Measurements from ENCODE around the gene CATSPER4. TPM values are rescaled to one million over a fixed set of nuclear protein-coding genes. Genes with fewer than 3 reads are reported as not detected.

The CATSPER4 gene
- total RNA-seq: not detected in 2 replicates
- long read RNA-seq: 0 reads

DNA sequence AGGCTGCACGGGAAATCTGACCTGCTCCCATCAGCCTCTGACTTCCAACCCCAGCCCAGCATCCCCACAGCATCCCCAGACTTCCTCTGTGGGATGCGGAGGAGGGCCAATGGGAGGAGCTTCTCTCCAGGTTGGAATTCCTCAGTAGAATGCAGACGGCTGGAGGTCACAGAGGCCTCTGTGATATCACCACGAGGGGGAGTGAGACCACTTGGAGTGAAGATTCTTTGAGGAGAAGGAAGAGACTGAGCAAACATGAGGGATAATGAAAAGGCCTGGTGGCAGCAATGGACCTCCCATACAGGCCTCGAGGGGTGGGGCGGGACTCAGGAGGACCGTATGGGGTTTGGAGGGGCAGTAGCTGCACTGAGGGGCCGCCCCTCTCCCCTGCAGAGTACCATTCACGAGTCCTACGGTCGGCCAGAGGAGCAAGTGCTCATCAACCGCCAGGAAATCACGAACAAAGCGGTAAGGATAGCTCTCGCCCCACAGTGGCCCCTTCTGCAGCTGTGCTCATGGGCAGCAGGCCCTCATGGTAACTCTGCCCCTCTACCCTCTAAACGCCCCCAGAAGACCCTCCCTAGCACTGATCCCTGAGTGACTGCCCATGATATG lies at the start of gene CATSPER4:
Gene CATSPER4, plus strand, starts transcription at position 230 of the 615 bp plus-strand sequence. Its CDS starts 26 bp downstream, at position 256.
- Mint-ChIP-seq H3K27me3 (ENCODE audit: low read depth) (no peaks in the 10 kb centered on the region), H3K36me3 (ENCODE audit: low read depth) (no peaks in the 10 kb centered on the region), H3K9me3 (no peaks in the 10 kb centered on the region), H3K4me1 (peaks cover 14% of the 10 kb centered on the region), H3K27ac (ENCODE audit: unreplicated experiment) (peak within 1 kb of the TSS; percentile 23), H3K4me3 (no peak within 1 kb of the TSS)
- TF ChIP-seq, protein P1, sequence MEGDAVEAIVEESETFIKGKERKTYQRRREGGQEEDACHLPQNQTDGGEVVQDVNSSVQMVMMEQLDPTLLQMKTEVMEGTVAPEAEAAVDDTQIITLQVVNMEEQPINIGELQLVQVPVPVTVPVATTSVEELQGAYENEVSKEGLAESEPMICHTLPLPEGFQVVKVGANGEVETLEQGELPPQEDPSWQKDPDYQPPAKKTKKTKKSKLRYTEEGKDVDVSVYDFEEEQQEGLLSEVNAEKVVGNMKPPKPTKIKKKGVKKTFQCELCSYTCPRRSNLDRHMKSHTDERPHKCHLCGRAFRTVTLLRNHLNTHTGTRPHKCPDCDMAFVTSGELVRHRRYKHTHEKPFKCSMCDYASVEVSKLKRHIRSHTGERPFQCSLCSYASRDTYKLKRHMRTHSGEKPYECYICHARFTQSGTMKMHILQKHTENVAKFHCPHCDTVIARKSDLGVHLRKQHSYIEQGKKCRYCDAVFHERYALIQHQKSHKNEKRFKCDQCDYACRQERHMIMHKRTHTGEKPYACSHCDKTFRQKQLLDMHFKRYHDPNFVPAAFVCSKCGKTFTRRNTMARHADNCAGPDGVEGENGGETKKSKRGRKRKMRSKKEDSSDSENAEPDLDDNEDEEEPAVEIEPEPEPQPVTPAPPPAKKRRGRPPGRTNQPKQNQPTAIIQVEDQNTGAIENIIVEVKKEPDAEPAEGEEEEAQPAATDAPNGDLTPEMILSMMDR (conservative IDR thresholded peaks at IDR 0.05): peak; percentile 36
- no peak for DNase-seq (ENCODE audit: low read depth, low spot score)

DNA sequence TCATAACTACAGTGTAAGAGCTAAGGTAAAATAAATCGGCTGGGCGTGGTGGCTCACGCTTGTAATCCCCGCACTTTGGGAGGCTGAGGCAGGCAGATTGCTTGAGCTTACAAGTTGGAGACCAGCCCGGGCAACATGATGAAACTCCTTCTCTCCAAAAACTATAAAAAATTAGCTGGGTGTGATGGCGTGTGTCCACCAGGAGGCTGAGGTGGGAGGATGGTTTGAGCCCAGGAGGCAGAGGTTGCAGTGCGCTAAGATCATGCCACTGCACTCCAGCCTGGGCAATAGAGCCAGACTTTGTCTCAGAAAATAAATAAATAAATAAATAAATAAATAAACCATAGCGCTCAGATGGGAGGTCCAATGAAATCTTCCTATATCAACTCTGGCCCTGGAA lies 48.2 kb upstream of the CATSPER4 start:
- peaks cover 4% of the 10 kb centered on the region for H3K27me3 Mint-ChIP-seq (ENCODE audit: low read depth)
- H3K27ac Mint-ChIP-seq (ENCODE audit: unreplicated experiment): no peak overlapping the region
- no peak overlapping the region for H3K4me3 Mint-ChIP-seq
- no peaks in the 10 kb centered on the region for H3K4me1 Mint-ChIP-seq
- no peak for DNase-seq (ENCODE audit: low read depth, low spot score)
- H3K9me3 Mint-ChIP-seq: no peaks in the 10 kb centered on the region
- no peaks in the 10 kb centered on the region for H3K36me3 Mint-ChIP-seq (ENCODE audit: low read depth)
- TF ChIP-seq, protein P1 (conservative IDR thresholded peaks at IDR 0.05): no peak

DNA sequence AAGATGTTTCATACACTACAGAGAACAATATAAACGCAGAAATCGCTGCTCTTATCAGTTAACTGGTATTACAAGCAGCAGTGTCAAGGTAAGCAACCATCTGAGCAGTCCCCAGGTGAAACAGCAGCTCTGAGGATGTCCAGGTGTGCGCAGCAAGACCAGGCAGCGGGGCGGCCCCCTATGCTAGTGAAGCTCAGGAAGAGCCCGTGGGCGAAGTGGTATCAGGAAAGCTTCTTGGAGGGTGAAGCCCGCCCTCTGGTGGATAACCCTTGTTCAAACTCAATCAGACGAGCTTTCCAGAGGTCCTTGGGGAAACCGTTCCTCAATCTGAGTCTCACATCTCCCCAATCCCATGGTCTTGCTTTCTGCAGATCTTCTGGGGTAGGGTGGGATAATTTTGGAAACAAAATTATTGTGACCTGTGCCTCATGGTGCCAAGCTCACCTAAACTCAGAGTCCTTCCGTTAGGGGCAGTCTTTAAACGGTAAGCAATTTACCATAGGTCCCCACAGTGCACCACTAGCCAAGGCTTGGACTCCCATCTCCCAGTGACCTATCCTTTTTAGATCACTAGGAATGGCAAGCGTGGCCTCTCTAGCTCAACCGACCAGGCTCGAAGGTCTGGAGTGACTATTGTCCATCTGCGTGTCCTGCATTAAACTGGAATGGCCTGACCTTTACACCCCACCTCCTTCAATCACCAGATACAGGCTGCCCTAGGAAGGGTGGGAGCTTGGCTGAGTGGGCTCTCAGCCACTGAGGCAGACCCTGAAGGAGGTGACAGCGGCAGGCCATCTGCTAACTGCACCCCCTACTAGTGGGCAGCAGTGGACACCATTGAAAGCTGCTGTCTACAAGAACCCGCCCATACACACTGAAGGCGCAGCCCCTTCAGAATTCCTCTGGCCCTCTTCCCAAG lies 45.1 kb upstream of the CATSPER4 start:
- TF ChIP-seq, protein P1 (conservative IDR thresholded peaks at IDR 0.05): peak; percentile 88
- H3K27me3 Mint-ChIP-seq (ENCODE audit: low read depth): peaks cover 7% of the 10 kb centered on the region

DNA sequence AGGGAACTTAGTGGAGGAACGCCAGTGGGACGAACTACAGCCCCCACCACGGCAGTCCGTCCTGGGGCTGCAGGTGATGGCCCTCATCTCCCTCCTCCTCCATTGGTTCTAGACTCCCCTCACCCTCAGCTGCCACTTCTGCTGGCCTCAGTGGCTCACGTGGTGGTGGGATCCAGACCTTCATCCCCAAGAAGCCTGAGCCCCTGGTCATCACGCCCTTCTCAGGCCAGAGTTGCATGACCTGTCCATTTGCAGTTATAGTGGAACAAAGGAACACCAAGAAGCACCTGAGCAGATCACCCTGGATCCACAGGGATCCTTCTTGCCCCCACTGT lies 44.5 kb upstream of the CATSPER4 start:
- H3K36me3 Mint-ChIP-seq (ENCODE audit: low read depth): no peaks in the 10 kb centered on the region
- no peak for DNase-seq (ENCODE audit: low read depth, low spot score)
- H3K27ac Mint-ChIP-seq (ENCODE audit: unreplicated experiment): no peak overlapping the region
- H3K4me1 Mint-ChIP-seq: no peaks in the 10 kb centered on the region
- H3K27me3 Mint-ChIP-seq (ENCODE audit: low read depth): peaks cover 7% of the 10 kb centered on the region
- H3K9me3 Mint-ChIP-seq: no peaks in the 10 kb centered on the region
- TF ChIP-seq, protein P1 (conservative IDR thresholded peaks at IDR 0.05): no peak
- no peak overlapping the region for H3K4me3 Mint-ChIP-seq

More for the DNA sequence above, 45.1 kb upstream of the CATSPER4 start:
- DNase-seq (ENCODE audit: low read depth, low spot score): peak; percentile 79
- Mint-ChIP-seq H3K4me1 (no peaks in the 10 kb centered on the region), H3K27ac (ENCODE audit: unreplicated experiment) (no peak overlapping the region), H3K4me3 (no peak overlapping the region), H3K36me3 (ENCODE audit: low read depth) (no peaks in the 10 kb centered on the region), H3K9me3 (no peaks in the 10 kb centered on the region)

DNA sequence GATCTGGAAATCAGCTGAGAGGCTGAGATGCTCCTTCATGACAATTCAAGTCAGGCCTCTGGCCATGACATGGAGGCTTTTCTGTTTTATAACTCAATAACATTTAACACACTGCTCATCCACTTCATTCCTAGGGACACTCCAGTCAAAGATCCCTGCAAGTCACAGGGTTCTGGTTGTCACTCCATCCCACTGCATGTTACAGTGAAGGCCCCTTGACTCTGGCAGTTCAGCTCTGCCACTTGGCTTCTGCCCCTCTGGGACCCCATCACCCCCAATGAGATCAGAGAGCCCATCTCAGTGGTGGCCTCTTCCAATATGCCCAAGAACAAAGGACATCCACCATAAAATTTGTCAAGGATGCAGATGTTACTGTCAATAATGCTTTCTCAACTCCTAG lies 41.5 kb upstream of the CATSPER4 start:
- H3K4me3 Mint-ChIP-seq: no peak overlapping the region
- TF ChIP-seq, protein P1 (conservative IDR thresholded peaks at IDR 0.05): no peak
- peaks cover 12% of the 10 kb centered on the region for H3K27me3 Mint-ChIP-seq (ENCODE audit: low read depth)
- H3K27ac Mint-ChIP-seq (ENCODE audit: unreplicated experiment): no peak overlapping the region
- no peaks in the 10 kb centered on the region for H3K36me3 Mint-ChIP-seq (ENCODE audit: low read depth)
- no peaks in the 10 kb centered on the region for H3K9me3 Mint-ChIP-seq
- H3K4me1 Mint-ChIP-seq: no peaks in the 10 kb centered on the region
- no peak for DNase-seq (ENCODE audit: low read depth, low spot score)
